Measurements from ENCODE around the gene UCP2.

Gene UCP2

DNA sequence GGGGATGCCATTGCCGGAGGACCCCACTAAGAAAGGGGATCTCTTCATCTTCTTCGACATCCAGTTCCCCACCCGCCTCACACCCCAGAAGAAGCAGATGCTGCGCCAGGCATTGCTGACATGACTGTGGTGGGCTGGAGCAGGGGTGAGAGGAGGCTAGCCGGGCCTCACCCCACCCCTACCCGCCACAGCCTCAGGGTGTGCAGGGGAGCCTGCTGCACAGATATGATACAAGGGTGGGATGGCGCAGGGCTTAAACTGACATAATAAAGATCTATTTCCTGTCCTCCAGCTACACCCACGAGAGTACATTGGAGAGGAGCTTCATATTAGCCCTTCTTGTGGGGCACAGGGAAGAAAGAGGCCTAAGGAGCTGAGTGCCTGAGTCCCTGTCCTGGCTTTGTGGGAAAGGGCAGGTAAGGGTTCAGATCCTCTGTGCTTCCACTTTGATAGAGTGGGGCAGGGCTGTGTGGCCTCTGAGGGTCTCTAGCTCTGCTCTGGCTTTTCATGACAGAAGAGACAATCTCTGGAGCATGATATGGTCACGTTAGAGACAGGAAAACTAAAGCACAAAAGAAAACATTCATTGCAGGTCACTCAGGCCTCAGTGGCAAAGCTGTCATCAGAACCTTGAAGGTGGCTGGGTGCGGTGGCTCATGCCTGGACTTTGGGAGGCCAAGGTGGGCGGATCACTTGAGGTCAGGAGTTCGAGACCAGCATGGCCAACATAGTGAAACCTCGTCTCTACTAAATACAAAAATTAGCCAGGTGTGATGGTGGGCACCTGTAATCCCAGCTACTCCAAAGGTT, 12.4 kb downstream of the UCP2 start:
- no peak for DNase-seq (ENCODE audit: low spot score)

GRCh38 chr11:73969091-73969490, 13.6 kb downstream of the UCP2 start:
- no peak for DNase-seq (ENCODE audit: low spot score)

GRCh38 chr11:73968356-73968966, 14.2 kb downstream of the UCP2 start:
- DNase-seq (ENCODE audit: low spot score), result no peak

DNA sequence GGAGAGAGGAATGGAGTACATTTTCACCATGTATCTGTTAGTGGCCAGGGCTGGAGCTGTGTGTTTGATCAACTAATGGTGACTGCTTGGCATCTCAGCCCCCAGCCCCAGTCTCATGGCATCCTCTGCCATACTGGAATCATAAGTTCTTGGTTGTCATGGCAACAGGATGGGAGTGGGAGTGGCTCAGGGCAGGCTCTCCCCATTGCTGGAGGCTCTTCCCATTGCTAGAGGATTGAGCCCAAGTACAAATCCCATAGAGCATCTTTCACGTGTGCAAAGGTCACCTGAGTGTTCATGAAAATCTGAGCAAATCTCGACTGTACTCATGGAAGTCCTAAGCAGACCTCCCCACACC, 16.9 kb downstream of the UCP2 start:
- DNase-seq (ENCODE audit: low spot score), result no peak

DNA sequence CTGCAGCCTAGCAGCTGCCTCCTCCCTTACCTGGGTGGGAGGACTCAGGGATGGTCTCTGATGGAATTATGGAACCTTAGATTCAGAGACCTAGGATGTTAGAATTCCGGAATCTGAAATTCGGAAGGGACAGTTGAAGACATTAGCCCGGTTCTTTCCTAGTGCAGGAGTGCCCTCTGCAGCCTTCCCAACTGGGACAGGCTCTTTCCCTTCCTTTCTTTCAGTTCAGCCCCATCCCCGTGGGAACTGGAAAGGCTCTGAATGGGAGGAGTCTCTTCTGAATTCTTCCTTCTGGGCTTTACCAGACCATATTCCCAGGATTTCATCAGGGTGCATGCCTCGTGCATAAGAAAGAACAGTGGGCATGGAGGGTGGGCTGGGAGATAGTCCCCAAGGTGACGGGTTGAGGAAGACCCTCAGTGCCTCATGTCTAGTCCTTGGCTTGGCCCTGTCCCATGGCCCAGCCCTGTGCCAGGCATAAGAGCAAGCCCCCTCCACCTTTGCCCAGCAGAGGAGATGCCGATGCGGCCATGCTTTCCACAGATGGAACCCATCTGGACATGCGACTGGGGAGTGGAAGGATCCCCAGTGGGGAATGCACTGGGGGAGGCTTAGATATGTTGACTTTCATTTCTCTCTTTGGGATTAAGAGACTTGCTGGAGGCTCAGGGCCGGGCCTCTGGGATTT, 17.4 kb downstream of the UCP2 start:
- DNase-seq (ENCODE audit: low spot score), result no peak

GRCh38 chr11:73963861-73964260, 18.8 kb downstream of the UCP2 start:
- no peak for DNase-seq (ENCODE audit: low spot score)

GRCh38 chr11:73962101-73962705, 20.4 kb downstream of the UCP2 start:
- DNase-seq (ENCODE audit: low spot score), result no peak

- no peak for DNase-seq (ENCODE audit: low spot score)
These were observed 21.3 kb downstream of the UCP2 start for GRCh38 chr11:73961321-73961720.

DNA sequence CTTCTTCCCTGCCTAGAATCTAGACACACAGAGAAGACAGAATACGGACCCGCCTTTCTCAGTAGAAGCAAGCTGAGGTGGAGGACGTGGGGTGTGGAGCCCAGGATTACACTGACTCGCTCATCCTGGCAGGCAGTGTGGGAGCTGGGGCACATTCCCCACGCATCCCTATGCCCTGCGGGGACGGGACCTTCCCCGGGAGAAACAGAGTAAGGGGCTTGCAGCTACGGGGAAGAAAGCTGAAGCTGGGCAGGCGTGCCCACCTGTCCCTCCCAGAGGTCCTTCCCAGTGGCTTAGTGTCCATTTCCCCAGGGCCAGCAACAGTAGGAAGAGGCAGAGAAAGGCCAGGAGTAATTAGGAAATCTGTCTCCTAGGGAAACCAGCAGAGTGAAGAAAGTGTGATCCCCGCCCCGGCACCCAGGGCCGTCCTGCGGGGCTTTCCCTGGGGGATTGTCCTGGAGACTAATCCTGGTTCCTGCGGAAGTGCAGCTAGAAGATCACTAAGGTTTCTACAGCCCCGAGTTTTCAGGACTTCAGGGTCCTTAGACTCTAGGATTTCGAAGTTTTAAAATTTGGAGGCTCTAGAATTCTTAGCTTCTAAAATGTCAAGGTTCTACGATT, 24.0 kb downstream of the UCP2 start:
- no peak for DNase-seq (ENCODE audit: low spot score)

- no peak for DNase-seq (ENCODE audit: low spot score)
These were observed 24.8 kb downstream of the UCP2 start for GRCh38 chr11:73957654-73958361.

- DNase-seq (ENCODE audit: low spot score), result no peak
These were observed 25.6 kb downstream of the UCP2 start for GRCh38 chr11:73956876-73957653.

GRCh38 chr11:73951797-73952196, 30.8 kb downstream of the UCP2 start:
- DNase-seq (ENCODE audit: low spot score), result no peak

DNA sequence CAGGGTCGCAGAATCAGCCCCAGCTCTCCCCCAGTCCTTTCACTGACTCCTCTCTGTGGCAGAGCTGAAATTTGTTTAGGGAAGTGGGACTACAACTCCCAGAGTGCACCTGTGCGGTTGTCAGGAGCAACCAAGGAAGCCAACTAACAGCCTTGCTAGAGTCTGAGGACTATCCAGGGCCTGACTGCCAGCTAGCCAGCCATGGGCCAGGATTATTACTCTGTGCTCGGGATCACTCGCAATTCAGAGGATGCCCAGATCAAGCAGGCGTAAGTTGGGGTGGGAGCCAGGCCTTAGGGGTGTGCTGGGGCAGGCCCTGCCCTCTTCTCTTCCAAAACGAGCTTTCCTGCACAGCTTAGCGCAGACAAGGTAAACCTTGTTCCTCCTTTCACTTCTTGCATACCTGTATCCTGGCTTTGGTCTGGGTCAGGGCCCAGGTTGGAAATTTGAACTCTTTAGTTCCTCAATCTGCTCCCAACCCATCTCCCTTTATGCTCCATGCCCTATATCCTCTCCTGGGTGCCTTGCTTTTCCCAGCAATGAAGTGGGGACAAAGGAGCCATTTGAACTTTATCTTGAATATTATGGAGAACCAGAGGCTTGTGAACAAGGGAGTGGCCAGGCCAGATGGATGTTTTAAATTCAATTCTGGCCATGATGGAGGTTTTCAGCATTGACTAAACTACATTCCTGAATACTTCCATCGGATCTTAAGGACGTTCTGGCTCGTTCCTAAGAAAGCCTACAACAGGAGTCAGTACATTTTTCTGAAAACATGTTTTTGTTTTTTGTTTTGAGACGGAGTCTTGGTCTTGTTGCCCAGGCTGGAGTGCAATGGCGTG, 31.6 kb downstream of the UCP2 start, which contains the start of gene DNAJB13:
DNAJB13 (plus strand) TSS at position 158 of the 842 bp plus-strand sequence; CDS start at position 202, 44 bp downstream.
- peak; percentile 47 for DNase-seq (ENCODE audit: low spot score)

DNA sequence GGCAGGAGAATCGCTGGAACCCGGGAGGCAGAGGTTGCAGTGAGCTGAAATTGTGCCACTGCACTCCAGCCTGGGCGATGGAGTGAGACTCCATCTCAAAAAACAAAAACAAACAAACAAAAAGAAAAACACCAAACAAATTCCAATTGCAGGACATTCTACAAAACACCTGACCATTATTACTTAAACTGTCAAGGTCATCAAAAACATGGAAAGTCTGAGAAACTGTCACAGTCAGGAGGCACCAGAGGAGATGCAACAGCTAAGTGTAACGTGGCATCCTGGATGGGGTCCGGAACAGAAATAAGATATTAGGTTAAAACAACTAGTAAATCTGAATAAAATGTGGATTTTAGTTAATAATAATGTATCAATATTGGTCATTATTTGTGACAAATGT, 32.7 kb downstream of the UCP2 start:
- no peak for DNase-seq (ENCODE audit: low spot score)

DNA sequence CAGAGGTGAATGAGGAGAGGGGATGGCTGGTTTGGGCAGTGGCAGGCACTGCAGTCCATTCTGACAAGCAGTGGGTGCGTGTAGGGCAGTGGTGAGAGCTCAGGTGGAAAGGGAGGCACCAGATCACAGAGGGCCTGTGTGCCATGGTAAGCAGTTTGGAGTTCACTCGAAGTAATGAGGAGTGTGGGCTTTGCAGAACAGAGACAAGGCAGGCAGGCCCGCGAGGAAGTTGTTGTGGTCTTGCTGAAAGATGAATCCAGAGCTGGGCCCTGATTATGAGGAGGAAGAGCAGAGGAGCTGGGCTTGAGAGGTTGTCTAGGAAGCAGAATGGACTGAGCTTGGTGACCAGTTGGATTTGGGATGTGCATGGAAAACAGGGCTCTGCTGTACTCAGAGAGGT, 33.4 kb downstream of the UCP2 start:
- no peak for DNase-seq (ENCODE audit: low spot score)

- no peak for DNase-seq (ENCODE audit: low spot score)
These were observed 35.7 kb downstream of the UCP2 start for GRCh38 chr11:73946798-73947458.

GRCh38 chr11:73945396-73945795, 37.2 kb downstream of the UCP2 start:
- DNase-seq (ENCODE audit: low spot score), result no peak

DNA sequence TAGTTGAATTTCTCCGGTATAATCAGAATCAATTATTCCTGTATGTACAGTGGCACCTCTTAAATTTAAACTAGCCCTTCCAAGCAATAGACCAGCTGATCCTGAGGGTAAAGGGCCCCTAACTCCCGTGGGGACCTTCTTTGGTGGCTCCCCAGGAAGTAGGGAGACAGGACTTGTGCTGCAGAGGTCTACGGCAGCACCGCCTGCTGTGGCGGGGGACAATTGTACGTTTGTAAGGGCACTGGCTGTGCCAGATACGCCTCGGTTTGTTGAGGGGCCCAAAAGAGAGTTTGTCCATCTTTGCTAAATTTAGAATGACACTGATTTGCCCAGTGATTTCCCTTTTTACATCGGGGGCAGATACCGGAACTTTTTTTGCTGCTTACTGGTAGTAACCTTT, 37.7 kb downstream of the UCP2 start:
- no peak for DNase-seq (ENCODE audit: low spot score)

- no peak for DNase-seq (ENCODE audit: low spot score)
These were observed 38.6 kb downstream of the UCP2 start for GRCh38 chr11:73944085-73944484.
